ENCODE measurements around the gene PIK3CD. TPM values are rescaled to one million over a fixed set of nuclear protein-coding genes. Genes with fewer than 3 reads are reported as not detected.

The PIK3CD gene
- total RNA-seq, 1 donor from 2014 or later, result 287 TPM

DNA sequence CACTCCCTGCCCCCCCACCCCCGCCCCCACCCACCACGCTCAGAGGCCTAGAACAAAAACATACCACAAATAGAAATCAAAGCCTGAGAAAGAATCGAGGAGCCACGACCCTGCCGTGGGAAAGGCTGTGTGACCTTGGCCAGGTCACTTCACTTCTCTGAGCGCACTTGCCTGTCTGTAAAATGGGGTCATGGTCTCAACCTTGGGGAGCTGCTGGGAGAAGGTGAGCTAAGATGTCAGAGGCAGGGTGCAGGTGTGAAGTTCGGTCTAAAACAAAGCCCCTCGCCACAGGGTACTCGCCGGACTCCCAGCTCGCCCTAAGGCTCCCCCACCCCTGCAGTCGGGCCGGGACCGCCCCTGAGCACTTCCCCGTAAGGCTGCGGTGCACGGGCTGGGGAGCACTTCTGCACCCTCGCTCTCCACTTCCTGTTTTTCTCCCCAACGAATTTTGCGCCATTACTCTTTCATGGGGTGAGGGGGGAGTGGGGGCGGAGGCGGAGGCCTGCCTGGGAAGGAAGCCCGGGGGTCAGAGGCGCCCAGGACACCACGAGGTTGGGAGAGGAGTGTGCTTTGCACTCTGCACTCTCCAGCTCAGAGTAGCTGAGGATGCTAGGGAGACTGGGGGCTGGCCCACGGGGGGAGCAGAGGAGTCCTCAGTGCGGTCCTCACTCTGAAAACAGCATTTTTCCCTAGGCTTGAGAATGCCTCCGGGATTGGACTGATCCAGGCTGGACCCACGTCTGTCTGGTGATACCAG lies 21.9 kb upstream of the PIK3CD start:
- peaks cover 63% of the 10 kb centered on the region for H3K4me1 Mint-ChIP-seq (ENCODE audit: low read depth)
- H3K36me3 Mint-ChIP-seq (ENCODE audit: low read depth), result peaks cover 33% of the 10 kb centered on the region

DNA sequence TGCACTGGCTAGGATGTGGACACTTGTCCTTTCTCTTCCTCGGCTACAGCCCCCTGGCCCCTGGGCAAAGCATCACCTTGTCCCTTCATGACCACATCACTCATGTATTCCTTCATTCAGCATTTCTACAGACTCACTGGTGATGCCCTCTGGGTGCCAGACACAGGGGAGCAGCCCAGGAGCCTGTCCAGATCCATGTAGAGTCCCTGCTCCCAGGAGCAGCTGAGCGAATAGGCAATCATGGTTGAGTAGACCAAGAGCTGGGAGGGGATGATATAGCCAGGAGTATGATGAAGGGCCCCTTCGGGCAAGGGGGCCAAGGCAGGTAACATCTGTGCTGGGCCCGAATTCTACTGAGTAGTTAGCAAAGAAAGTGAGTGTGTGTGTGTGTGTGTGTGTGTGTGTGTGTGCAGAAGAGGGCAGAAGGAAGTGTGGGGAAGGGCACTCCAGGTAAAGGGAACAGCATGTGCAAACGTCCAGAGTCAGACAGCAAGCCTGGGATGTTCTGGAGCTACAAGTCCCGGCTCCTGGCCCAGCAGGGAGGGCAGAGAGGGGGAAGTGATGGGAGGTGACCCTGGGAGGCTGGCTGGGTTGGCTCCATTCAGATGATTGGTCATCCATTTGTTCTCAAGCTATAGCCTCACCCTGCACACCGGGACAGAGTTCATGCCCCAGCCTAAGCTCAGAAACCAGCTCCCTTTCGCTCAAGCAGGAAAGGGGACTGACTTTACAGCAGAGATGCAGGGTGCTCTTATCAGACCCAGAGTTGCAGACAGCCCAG lies 21.0 kb upstream of the PIK3CD start:
- Mint-ChIP-seq H3K27ac (peak overlapping the region; percentile 94), H3K4me3 (peak overlapping the region; percentile 94), H3K9me3 (no peaks in the 10 kb centered on the region), H3K4me1 (ENCODE audit: low read depth) (peaks cover 71% of the 10 kb centered on the region), H3K27me3 (ENCODE audit: insufficient read depth) (peaks cover 4% of the 10 kb centered on the region), H3K36me3 (ENCODE audit: low read depth) (peaks cover 42% of the 10 kb centered on the region)
- intact Hi-C loops (cut with micrococcal nuclease), result loop anchor here (1.0 kb wide), 1 partner anchor 14 kb away; no protein-coding TSS in a partner anchor
- DNase-seq (ENCODE audit: low spot score), result peak; percentile 9

More for the DNA sequence above, 21.9 kb upstream of the PIK3CD start:
- Mint-ChIP-seq H3K9me3 (no peaks in the 10 kb centered on the region), H3K4me3 (peak overlapping the region; percentile 94), H3K27ac (peak overlapping the region; percentile 94), H3K27me3 (ENCODE audit: insufficient read depth) (peaks cover 5% of the 10 kb centered on the region)
- intact Hi-C loops (cut with micrococcal nuclease), result loop anchor here (1.0 to 5.0 kb wide), 6 partner anchors 15 to 313 kb away; partner anchors contain the start of genes CLSTN1, CTNNBIP1, LZIC and NMNAT1
- peak; percentile 78 for DNase-seq (ENCODE audit: low spot score)

DNA sequence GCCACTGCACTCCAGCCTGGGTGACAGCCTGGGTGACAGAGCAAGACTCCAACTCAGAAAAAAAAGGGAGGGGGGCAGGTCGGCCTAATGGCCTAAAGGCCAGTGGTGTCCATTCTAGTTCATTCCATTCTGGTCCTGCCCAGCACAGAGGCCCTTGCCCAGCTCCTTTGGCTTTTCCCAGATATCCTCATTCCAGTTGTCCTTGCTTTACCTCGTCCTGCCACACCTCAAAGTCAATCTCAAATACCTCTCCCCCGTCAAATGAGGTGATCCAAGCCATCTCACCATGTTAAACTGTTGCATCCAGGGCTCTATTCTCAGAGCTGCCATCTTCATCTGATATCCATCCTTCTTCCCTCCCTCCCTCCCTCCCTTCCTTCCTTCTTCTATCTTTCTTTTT lies 19.9 kb upstream of the PIK3CD start:
- Mint-ChIP-seq H3K4me3 (peak overlapping the region; percentile 94), H3K9me3 (no peaks in the 10 kb centered on the region), H3K4me1 (ENCODE audit: low read depth) (peaks cover 65% of the 10 kb centered on the region), H3K27me3 (ENCODE audit: insufficient read depth) (peaks cover 3% of the 10 kb centered on the region), H3K27ac (no peak overlapping the region), H3K36me3 (ENCODE audit: low read depth) (peaks cover 51% of the 10 kb centered on the region)
- no peak for DNase-seq (ENCODE audit: low spot score)
- intact Hi-C loops (cut with micrococcal nuclease), result no loop called here

DNA sequence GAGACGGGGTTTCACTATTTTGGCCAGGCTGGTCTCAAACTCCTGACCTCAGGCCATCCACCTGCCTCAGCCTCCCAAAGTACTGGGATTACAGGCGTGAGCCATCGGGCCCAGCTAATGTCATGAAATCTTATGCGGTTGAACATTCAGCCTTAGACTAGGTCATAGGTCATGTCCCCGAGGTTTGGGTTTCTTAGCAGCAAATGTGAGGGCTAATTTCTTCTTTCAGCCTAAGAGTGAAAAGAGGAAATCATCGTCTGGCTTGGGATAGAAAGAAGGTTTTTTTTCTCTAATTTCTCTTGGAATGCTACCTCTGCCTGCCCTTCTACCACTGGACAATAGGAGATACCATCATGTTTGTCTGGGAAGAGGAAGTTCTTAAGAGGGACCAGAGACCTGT lies 18.0 kb upstream of the PIK3CD start:
- no peak for DNase-seq (ENCODE audit: low spot score)
- Mint-ChIP-seq H3K27ac (no peak overlapping the region), H3K36me3 (ENCODE audit: low read depth) (peaks cover 63% of the 10 kb centered on the region), H3K9me3 (peaks cover 5% of the 10 kb centered on the region), H3K27me3 (ENCODE audit: insufficient read depth) (peaks cover 2% of the 10 kb centered on the region), H3K4me1 (ENCODE audit: low read depth) (peaks cover 57% of the 10 kb centered on the region), H3K4me3 (peak overlapping the region; percentile 22)
- intact Hi-C loops (cut with micrococcal nuclease), result no loop called here

DNA sequence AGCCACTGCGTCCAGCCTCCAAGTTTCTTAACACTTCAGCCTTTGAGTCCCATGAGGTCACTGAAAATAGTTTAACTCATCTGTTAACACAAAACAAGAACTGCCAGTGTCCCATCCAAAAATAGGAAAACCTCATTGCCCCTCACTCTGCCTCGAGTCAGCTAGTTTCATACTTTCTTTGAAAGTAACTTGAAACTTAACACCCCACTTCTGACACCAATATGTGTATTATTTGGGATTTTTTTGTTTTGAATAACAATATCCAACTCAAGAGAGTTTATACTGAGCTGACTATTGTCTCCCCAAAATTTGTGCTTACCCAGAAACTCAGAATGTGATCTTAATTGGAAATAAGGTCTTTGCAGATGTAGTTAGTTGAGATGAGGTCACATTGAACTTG lies 16.9 kb upstream of the PIK3CD start:
- intact Hi-C loops (cut with micrococcal nuclease), result no loop called here
- Mint-ChIP-seq H3K9me3 (peaks cover 5% of the 10 kb centered on the region), H3K36me3 (ENCODE audit: low read depth) (peaks cover 67% of the 10 kb centered on the region), H3K27ac (no peak overlapping the region), H3K4me1 (ENCODE audit: low read depth) (peaks cover 55% of the 10 kb centered on the region), H3K27me3 (ENCODE audit: insufficient read depth) (no peaks in the 10 kb centered on the region), H3K4me3 (peak overlapping the region; percentile 19)
- DNase-seq (ENCODE audit: low spot score), result no peak

DNA sequence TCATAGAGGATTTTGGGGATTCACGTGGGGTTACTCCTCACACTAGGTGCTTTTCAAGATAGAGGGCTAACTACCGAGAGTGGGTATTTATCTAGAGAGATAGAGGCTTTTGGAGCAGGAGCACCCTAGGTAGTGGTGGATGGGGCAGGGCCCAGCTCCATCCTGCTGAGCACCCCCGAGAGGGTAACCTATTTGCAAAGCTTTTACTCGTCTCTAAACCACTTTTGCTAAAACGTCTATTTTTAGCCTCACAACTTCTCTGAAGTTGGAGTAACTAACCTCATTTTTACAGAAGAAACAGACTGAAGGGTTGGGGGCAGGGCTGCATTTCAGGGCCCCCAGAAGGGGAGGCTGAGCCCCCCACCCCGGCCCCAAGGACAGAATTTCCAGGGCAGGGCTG lies 12.3 kb upstream of the PIK3CD start:
- intact Hi-C loops (cut with micrococcal nuclease), result no loop called here
- H3K4me3 Mint-ChIP-seq, result peak overlapping the region; percentile 48
- peaks cover 5% of the 10 kb centered on the region for H3K9me3 Mint-ChIP-seq
- DNase-seq (ENCODE audit: low spot score), result no peak
- H3K27ac Mint-ChIP-seq, result peak overlapping the region; percentile 59
- peaks cover 51% of the 10 kb centered on the region for H3K36me3 Mint-ChIP-seq (ENCODE audit: low read depth)
- H3K4me1 Mint-ChIP-seq (ENCODE audit: low read depth), result peaks cover 63% of the 10 kb centered on the region
- H3K27me3 Mint-ChIP-seq (ENCODE audit: insufficient read depth), result no peaks in the 10 kb centered on the region

DNA sequence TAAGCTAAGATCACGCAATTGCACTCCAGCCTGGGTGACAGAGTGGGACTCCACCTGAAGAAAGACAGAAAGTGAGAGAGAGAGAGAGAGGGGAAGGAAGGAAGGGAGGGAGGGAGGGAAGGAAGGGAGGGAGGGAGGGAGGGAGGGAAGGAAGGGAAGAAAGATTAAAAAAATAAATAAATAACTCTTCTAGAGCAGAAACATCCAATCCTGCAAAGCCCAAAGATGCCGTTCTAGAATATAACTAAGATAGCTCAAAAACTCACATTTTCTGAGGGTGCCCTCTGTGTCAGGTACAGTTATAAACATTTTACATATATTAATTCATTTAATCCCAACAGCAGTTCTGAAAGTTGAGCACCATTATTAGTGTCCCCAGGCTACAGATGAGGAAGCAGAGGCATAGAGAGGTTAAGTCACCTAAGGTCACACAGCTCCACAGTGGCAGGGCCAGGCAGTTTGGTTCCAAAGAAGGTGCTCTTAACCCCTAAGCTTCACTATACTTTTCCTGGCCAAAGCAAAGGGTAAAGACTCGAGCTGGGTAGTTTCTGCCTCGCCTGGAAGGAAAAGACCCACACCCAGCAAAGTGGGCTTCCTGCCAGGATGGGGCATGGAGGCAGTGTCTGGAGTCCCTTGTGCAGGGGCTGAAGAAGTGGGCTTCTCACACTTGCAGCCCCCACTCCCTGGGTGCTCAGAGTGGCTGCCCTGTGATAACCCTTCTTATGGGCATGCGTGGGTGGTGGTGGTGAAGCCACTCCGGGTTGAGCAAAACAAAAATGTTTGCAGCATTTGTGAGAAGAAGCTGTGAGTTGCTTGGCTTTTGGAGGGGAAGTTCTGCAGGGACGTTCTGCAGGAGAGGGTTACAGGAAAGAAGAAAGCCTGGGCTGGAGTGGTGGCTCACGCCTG lies 7.9 kb upstream of the PIK3CD start:
- Mint-ChIP-seq H3K27me3 (ENCODE audit: insufficient read depth) (no peaks in the 10 kb centered on the region), H3K4me3 (peak overlapping the region; percentile 24), H3K4me1 (ENCODE audit: low read depth) (peaks cover 51% of the 10 kb centered on the region), H3K9me3 (no peaks in the 10 kb centered on the region), H3K27ac (peak overlapping the region; percentile 88), H3K36me3 (ENCODE audit: low read depth) (peaks cover 22% of the 10 kb centered on the region)
- DNase-seq (ENCODE audit: low spot score), result no peak
- intact Hi-C loops (cut with micrococcal nuclease), result loop anchor here (1.0 kb wide), 2 partner anchors 10 to 13 kb away; no protein-coding TSS in a partner anchor

DNA sequence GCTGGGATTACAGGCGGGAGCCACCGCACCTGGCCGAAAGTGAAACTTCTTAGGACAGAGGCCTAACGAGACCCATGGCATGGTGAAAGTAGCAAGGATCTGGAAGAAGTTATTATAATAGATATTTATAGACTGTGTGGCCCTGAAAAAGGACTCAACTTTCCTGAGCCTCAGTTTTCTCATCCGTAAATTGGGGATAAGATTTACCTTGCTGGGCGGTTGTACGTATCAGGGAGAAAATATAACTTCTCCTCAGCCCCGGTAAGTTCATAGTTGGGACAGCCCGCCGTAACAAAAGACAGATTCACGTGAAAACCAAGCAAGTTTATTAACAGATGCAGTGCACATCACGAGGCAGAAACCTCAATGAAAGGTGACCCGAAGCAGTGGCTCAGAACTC lies 5.5 kb upstream of the PIK3CD start:
- intact Hi-C loops (cut with micrococcal nuclease), result no loop called here

DNA sequence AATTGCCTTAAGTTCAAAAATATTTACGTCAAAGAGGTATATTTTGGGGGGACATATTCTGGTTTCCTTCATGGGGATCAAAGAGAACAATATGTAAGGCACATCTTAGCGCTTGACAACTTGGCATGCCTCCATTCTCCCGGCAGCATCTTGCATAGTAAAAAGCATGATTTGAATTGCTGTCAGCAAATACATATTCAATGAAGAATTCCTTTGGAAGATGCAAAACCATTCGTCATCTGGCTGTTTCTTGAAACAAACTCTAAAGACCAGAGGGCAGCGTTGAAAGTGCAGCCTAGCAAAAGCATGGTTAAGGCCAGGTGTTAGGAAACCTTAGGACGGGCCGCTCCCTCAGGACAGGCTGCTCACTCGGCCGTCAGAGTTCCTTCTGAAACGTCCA lies 3.4 kb upstream of the PIK3CD start:
- Mint-ChIP-seq H3K4me3 (no peak overlapping the region), H3K4me1 (ENCODE audit: low read depth) (peaks cover 40% of the 10 kb centered on the region), H3K36me3 (ENCODE audit: low read depth) (peaks cover 12% of the 10 kb centered on the region), H3K27ac (no peak overlapping the region), H3K27me3 (ENCODE audit: insufficient read depth) (no peaks in the 10 kb centered on the region), H3K9me3 (no peaks in the 10 kb centered on the region)
- DNase-seq (ENCODE audit: low spot score), result no peak
- intact Hi-C loops (cut with micrococcal nuclease), result no loop called here

More for the DNA sequence above, 5.5 kb upstream of the PIK3CD start:
- DNase-seq (ENCODE audit: low spot score), result no peak
- peaks cover 12% of the 10 kb centered on the region for H3K36me3 Mint-ChIP-seq (ENCODE audit: low read depth)
- no peaks in the 10 kb centered on the region for H3K27me3 Mint-ChIP-seq (ENCODE audit: insufficient read depth)
- H3K4me1 Mint-ChIP-seq (ENCODE audit: low read depth), result peaks cover 44% of the 10 kb centered on the region
- no peaks in the 10 kb centered on the region for H3K9me3 Mint-ChIP-seq
- no peak overlapping the region for H3K4me3 Mint-ChIP-seq
- H3K27ac Mint-ChIP-seq, result no peak overlapping the region

DNA sequence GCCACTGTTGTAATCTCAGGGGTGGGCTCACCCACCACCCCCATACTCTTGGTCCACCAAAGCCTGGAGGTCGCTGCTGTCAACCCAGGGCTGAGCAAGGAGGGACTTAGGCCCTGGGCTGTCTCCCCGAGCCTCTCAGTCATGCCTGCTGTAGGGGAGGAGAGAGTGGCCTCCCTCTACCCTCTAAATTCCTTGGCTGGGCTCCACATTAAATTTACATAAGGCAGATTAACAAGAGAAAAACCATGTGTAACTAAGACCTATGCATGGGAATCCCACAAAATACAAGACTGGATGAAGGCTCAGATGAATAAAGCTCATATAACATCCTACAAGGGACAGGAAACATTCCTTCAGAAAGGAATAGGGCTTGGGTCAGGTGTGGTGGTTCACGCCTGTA lies 1.8 kb upstream of the PIK3CD start:
- intact Hi-C loops (cut with micrococcal nuclease), result loop anchor here (10.0 kb wide), 2 partner anchors 355 to 415 kb away; partner anchors contain the start of genes H6PD and SPSB1
- H3K4me3 Mint-ChIP-seq, result peak overlapping the region; percentile 92
- H3K36me3 Mint-ChIP-seq (ENCODE audit: low read depth), result peaks cover 24% of the 10 kb centered on the region
- H3K9me3 Mint-ChIP-seq, result no peaks in the 10 kb centered on the region
- H3K27me3 Mint-ChIP-seq (ENCODE audit: insufficient read depth), result no peaks in the 10 kb centered on the region
- peaks cover 34% of the 10 kb centered on the region for H3K4me1 Mint-ChIP-seq (ENCODE audit: low read depth)
- no peak for DNase-seq (ENCODE audit: low spot score)
- peak overlapping the region; percentile 44 for H3K27ac Mint-ChIP-seq

DNA sequence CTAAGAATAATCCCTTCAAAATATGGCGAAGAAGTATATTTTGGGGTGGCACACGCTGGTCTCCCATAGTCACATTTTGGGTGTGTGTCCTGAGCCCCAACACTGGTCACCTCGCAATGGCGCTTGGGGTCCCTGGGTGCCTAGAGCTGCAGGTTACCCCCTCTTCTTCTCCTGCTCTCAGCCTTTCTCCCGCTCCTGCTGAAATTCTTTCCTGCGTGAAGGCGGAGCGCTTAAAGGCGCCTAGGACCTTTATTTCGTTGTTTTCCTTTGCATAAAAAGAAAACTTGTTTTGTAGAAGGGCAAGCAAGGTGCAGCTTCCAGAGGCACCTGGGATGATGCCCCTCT lies 339 bp upstream of the PIK3CD start:
- Mint-ChIP-seq H3K27me3 (ENCODE audit: insufficient read depth) (no peaks in the 10 kb centered on the region), H3K4me3 (peak overlapping the region; percentile 92), H3K4me1 (ENCODE audit: low read depth) (peaks cover 42% of the 10 kb centered on the region), H3K27ac (peak overlapping the region; percentile 85), H3K9me3 (no peaks in the 10 kb centered on the region), H3K36me3 (ENCODE audit: low read depth) (peaks cover 27% of the 10 kb centered on the region)
- DNase-seq (ENCODE audit: low spot score), result no peak
- intact Hi-C loops (cut with micrococcal nuclease), result loop anchor here (10.0 kb wide), 2 partner anchors 356 to 416 kb away; partner anchors contain the start of genes H6PD and SPSB1
